GM13976 (cell line): ENCODE measurements around the gene SELP.

Source experiments
- DNase-seq: peaks from one replicate; pipeline ENCODE4 v3.0.0; 2012; ENCODE audit warnings: low spot score
- in situ Hi-C: fragments of 300-500 bp; cut with MboI; formaldehyde crosslinking; loops from one replicate; pipeline ENCODE4 v1.12.0; 2022; ENCODE audit warnings: low sequenced_read_pairs, mixed read lengths, inconsistent platforms; ENCODE audit not compliant: unreplicated experiment
- TF ChIP-seq, protein P1 (sequence below): IDR thresholded peaks from 2 replicates; pipeline ENCODE4 v1.5.1; 2012; ENCODE audit warnings: borderline replicate concordance, mild to moderate bottlenecking; ENCODE audit not compliant: insufficient read depth; ENCODE audit errors: extremely low read depth, missing control alignments, control extremely low read depth

SELP gene

DNA sequence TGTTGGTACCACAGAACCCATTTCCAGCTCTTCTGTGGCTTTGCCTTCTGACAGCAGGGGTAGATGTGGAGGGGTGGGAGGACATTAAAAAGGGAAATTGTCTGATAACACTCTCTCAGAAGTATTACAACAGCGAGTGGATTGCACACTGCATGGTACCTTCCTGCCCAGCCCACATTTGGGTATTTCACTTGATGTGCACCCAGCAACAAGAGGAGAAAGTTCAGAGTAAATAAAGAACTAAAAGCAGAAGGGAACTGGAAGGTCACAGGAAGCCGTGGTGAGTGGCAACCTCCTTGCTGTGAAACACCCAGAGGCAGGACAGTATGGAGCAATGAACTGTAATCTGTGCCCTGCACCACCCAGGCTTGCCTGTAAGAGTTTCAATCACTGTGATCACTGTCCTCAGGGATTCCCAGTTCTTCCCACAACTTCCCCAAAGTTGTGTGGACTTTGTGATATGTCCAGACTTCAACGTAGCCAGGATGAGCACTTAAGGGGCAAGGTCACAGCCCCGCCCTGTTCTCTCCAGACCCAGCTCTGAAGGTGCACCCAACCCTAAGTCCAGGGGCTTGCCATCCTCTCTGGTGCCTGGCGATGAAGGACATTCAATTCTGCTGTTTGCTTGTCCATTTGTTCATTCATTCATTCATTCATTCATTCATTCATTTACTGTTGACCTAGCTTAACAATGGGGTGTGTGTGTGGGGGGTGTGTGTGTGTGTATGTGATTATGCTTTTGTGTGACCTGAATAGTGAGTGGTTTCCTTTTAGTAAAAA, 25.0 kb downstream of the SELP start:
- no peak for DNase-seq
- TF ChIP-seq, protein P1, sequence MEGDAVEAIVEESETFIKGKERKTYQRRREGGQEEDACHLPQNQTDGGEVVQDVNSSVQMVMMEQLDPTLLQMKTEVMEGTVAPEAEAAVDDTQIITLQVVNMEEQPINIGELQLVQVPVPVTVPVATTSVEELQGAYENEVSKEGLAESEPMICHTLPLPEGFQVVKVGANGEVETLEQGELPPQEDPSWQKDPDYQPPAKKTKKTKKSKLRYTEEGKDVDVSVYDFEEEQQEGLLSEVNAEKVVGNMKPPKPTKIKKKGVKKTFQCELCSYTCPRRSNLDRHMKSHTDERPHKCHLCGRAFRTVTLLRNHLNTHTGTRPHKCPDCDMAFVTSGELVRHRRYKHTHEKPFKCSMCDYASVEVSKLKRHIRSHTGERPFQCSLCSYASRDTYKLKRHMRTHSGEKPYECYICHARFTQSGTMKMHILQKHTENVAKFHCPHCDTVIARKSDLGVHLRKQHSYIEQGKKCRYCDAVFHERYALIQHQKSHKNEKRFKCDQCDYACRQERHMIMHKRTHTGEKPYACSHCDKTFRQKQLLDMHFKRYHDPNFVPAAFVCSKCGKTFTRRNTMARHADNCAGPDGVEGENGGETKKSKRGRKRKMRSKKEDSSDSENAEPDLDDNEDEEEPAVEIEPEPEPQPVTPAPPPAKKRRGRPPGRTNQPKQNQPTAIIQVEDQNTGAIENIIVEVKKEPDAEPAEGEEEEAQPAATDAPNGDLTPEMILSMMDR = no peak
- in situ Hi-C loops = loop anchor here (5.0 to 10.0 kb wide), 2 partner anchors 102 to 190 kb away; partner anchors contain the start of gene METTL18

DNA sequence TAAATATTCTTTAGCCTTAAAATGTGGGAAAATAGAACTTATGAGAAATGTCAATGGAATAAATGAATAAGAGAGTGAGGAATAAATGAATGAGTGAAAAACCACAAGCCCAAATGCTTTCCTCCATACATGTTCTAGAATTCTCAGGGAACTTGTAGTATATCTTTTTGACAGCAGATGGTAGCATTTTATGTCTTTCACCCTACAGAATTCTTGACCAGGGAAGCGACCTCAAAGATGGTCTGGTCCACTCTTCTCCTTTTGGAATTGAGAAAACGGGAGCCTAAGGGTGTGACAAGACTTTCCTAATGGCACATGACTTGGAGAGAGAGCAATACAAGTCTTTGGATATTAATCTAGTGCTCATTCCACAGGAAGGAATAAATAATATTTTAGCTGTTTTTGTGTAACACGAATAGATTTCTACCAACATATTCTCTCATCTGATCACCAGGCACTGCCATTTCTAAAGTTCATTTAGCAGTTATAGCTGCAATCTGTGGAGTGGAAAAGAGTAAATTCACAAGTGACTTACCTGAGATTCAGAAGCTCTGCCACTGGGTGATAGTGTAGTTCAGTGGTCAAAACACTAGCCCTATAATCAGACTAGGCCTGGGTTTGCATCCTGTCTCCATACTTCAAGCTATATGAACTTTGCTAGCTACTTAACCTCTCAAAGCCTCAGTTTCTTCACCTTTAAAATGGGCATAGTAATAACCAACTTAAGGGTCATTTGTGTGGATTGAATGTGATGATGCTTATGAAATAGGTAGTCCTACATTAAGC, 28.6 kb downstream of the SELP start:
- in situ Hi-C loops = loop anchor here (5.0 to 10.0 kb wide), 2 partner anchors 106 to 194 kb away; partner anchors contain the start of gene METTL18
- TF ChIP-seq, protein P1 = peak; percentile 27
- peak; percentile 20 for DNase-seq

DNA sequence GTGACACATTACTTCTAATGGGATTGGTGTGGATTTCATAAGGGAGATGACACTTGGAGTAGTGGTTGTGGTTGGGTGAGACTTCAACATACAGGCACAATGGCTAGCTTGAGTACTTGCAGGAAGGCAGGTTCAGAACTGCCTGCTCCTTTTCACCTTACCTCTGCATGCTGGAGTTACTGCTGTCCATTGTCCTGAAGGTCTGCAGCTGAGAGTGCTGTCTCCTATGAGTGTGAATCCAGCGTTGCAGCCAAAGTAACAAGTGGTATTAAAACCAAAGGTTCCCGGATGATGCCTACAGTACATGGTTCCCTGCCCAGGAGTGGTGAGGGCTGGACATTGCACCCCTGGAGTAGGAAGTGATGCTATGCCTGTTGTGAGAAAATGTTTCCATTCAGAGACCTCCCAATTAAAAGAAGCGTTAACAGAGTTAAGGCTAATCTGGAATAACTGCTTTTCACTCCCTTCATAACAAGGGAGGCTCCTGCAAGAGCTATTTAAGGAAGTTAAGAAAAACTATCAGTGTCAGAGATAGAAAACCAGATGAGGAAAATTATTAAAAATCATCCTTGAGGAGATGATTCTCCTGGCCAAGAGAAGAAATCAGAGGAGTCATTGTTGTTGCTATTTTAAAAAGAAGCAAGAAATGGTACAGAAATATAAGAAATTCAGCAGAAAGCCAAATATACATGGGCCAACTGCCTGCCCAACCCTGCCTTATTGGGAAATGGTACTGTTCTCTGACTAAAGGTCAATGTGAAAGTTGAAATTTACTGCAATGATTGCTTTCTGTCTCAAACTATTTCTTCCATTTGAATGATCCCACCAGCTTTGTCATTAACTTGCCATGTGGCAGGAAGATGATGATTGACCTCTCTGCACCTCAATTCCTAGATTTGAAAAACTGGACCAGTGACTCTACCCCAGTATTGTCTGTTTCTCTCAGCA, 33.9 kb downstream of the SELP start:
- in situ Hi-C loops = no loop called here
- no peak for DNase-seq
- TF ChIP-seq, protein P1 = no peak

DNA sequence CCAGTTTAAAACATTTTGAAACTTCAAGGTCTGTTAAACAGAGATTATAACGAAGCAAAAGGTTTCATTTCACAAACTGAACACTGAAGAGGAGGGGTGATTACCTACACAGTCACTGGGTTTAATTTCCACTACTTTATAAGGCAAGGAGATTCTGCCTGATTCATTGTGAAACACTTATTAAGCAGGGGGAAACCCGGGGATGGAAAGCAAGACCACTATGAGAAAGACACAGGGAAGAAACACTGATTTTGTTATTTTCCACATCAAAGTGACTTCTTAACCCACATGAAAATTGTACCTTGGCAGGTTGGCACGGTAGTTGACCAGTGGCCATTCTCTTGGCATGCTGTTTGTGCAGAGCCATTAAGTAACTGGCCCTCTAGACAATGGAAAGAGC, 35.5 kb downstream of the SELP start:
- DNase-seq = peak; percentile 21
- TF ChIP-seq, protein P1 = no peak
- in situ Hi-C loops = no loop called here

DNA sequence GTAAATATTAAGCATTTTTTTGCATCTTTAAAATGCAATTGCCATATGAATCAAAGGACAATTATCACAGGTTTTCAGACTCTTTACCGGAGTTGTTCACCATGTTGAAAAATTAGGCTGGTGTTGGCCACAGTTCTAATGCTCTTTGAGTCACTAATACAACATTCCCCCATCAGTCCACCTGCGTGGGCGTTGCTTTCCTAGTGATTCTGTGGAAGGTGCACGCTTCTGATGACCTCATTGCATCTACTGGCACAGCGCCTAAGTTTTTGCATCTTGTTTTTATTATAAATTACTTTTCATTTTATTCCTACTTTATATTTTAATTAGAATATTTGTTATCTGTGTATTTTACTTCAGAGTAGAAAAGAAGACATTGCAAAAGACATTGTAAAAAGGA, 39.0 kb downstream of the SELP start:
- in situ Hi-C loops = no loop called here
- TF ChIP-seq, protein P1 = no peak
- DNase-seq = no peak
